GM12873 (cell line): ENCODE measurements around the gene AQP5.

ENCODE experiments used
- CTCF ChIP-seq: IDR thresholded peaks from 2 replicates; pipeline ENCODE4 v1.5.1; 2012; ENCODE audit warnings: low read depth, mild to moderate bottlenecking, moderate library complexity, low read length, control low read depth; ENCODE audit not compliant: insufficient read depth; ENCODE audit errors: missing control alignments

The AQP5 gene

GRCh38 chr12:50004696-50005095, 43.0 kb downstream of the AQP5 start:
- TF ChIP-seq CTCF = no peak

- no peak for TF ChIP-seq CTCF
Measured at GRCh38 chr12:50005175-50005574, 43.5 kb downstream of the AQP5 start.

GRCh38 chr12:50006280-50006679, 44.6 kb downstream of the AQP5 start:
- TF ChIP-seq CTCF = no peak

- TF ChIP-seq CTCF = no peak
Measured at GRCh38 chr12:50006754-50007442, 45.2 kb downstream of the AQP5 start.

- TF ChIP-seq CTCF = no peak
Measured at GRCh38 chr12:50013361-50014147, 51.9 kb downstream of the AQP5 start.

GRCh38 chr12:50014342-50014741, 52.7 kb downstream of the AQP5 start:
- no peak for TF ChIP-seq CTCF
